HCT116 (cell line): Measurements from ENCODE around the gene C19orf25. TPM values are rescaled to one million over a fixed set of nuclear protein-coding genes. Genes with fewer than 3 reads are reported as not detected.

Experiments used
- ATAC-seq: fragments of 200-7000 bp; cut with Tn5 transposase; 2 replicates; pipeline ENCODE4 v1.9.1; 2020; ENCODE audit warnings: mild to moderate bottlenecking, moderate library complexity
- BruUV-seq: library from RNA; stranded (reverse); fragments of 400-500 nt; replicated peaks from 2 replicates; lab custom pipeline; 2021; lab: Mats Ljungman, UMichigan
- CTCF ChIA-PET: fragments of 300-600 bp; sonication (Branson Sonifier 250); formaldehyde crosslinking; loops from one replicate; lab custom pipeline; 2021; ENCODE audit warnings: antibody characterized with exemption; lab: Charles Lee
- POLR2A ChIA-PET: fragments of 300-600, 350-600 bp; sonication (Branson Sonifier 250); formaldehyde crosslinking; loops from one replicate; lab custom pipeline; 2021; ENCODE audit warnings: antibody characterized with exemption; lab: Charles Lee
- RAD21 ChIA-PET, 2 experiments: fragments of 300-600 bp; sonication (Branson Sonifier 250); formaldehyde crosslinking; loops; one replicate each; lab custom pipeline; 2023; ENCODE audit warnings: low total read pairs in 2 of 2; ENCODE audit not compliant: uncharacterized antibody in 2 of 2, unreplicated experiment in 2 of 2, low non-redundant PET in 1 of 2; lab: Charles Lee
- DNase-seq: peaks from one replicate; pipeline ENCODE4 v3.0.0-alpha.2; 2010; ENCODE audit warnings: low read depth, low spot score
- H2AFZ ChIP-seq: fragments of 200-600 bp; shearing (Covaris generic), sonication (generic); 2 replicates; pipeline ENCODE4 v1.6.1; 2017; ENCODE audit warnings: low read depth, mixed run types, mixed read lengths, antibody characterized with exemption, low read length; ENCODE audit not compliant: poor library complexity, severe bottlenecking
- H3K27ac ChIP-seq: 2 replicates; pipeline ENCODE4 v1.5.1; 2012; ENCODE audit warnings: low read depth, low read length
- H3K27me3 ChIP-seq: fragments of 200-600 bp; sonication (generic); 2 replicates; pipeline ENCODE4 v1.6.1; 2016; ENCODE audit warnings: mixed run types, low read length, mixed read lengths; ENCODE audit not compliant: insufficient read depth
- H3K36me3 ChIP-seq, 2 experiments: fragments of 200-500 bp in 1 of 2; fragments of 200-600 bp in 1 of 2; sonication (Bioruptor generic) in 1 of 2; sonication (generic) in 1 of 2; 2 replicates each; pipeline versions ENCODE4 v1.5.1 to v1.6.1; 2014 to 2016; ENCODE audit warnings: low read length in 2 of 2, inconsistent platforms in 1 of 2, mixed read lengths in 1 of 2, mixed run types in 1 of 2; ENCODE audit not compliant: insufficient read depth in 2 of 2, control insufficient read depth in 1 of 2
- H3K4me1 ChIP-seq, 2 experiments: fragments of 200-600 bp in 1 of 2; sonication (generic) in 1 of 2; 2 replicates each; pipeline versions ENCODE4 v1.5.1 to v1.6.1; 2012 to 2017; ENCODE audit warnings: low read length in 2 of 2, inconsistent platforms in 1 of 2, mild to moderate bottlenecking in 1 of 2, mixed read lengths in 1 of 2, mixed run types in 1 of 2, moderate library complexity in 1 of 2; ENCODE audit not compliant: insufficient read depth in 2 of 2, control insufficient read depth in 1 of 2
- H3K4me2 ChIP-seq: fragments of 200-600 bp; sonication (generic); 2 replicates; pipeline ENCODE4 v1.6.1; 2017; ENCODE audit warnings: mixed run types, low read length, mixed read lengths
- H3K4me3 ChIP-seq, 2 experiments: fragments of 200-600 bp in 1 of 2; sonication (generic) in 1 of 2; replicated peaks in 1 of 2; 2 replicates each; pipeline ENCODE4 v1.5.1; 2011 to 2016; ENCODE audit warnings: low read length in 2 of 2, control low read depth in 1 of 2, low read depth in 1 of 2, mild to moderate bottlenecking in 1 of 2, mixed read lengths in 1 of 2, mixed run types in 1 of 2
- H3K79me2 ChIP-seq: fragments of 200-600 bp; sonication (generic); 2 replicates; pipeline ENCODE4 v1.6.1; 2017; ENCODE audit warnings: mild to moderate bottlenecking, mixed run types, low read length, moderate library complexity, mixed read lengths; ENCODE audit not compliant: insufficient read depth
- H3K9ac ChIP-seq: fragments of 200-600 bp; sonication (generic); 2 replicates; pipeline ENCODE4 v1.6.1; 2016; ENCODE audit warnings: low read length, mixed read lengths
- H3K9me2 ChIP-seq: fragments of 200-600 bp; sonication (generic), shearing (Covaris generic); 2 replicates; pipeline ENCODE4 v1.6.1; 2017; ENCODE audit warnings: mixed run types, mild to moderate bottlenecking, moderate library complexity; ENCODE audit not compliant: insufficient read depth
- H3K9me3 ChIP-seq, 2 experiments: fragments of 200-500 bp in 1 of 2; fragments of 200-600 bp in 1 of 2; sonication (Bioruptor generic) in 1 of 2; sonication (generic) in 1 of 2; 2 replicates each; pipeline ENCODE4 v1.6.1; 2014 to 2017; ENCODE audit warnings: low read length in 2 of 2, mixed read lengths in 2 of 2, inconsistent platforms in 1 of 2, low read depth in 1 of 2, mild to moderate bottlenecking in 1 of 2, mixed run types in 1 of 2, moderate library complexity in 1 of 2; ENCODE audit not compliant: control insufficient read depth in 1 of 2, insufficient read depth in 1 of 2
- H4K20me1 ChIP-seq: fragments of 200-600 bp; sonication (generic), shearing (Covaris generic); 2 replicates; pipeline ENCODE4 v1.6.1; 2017; ENCODE audit warnings: mixed run types, mild to moderate bottlenecking, moderate library complexity; ENCODE audit not compliant: insufficient read depth
- CEBPB ChIP-seq: IDR thresholded peaks from 2 replicates; pipeline ENCODE4 v1.6.1; 2012; ENCODE audit warnings: low read depth
- ELF1 ChIP-seq: IDR thresholded peaks from 2 replicates; pipeline ENCODE4 v1.6.1; 2012; ENCODE audit warnings: low read depth, borderline replicate concordance
- EZH2 ChIP-seq: fragments of 200-600 bp; sonication (generic); IDR thresholded peaks from 2 replicates; pipeline ENCODE4 v1.6.1; 2017; ENCODE audit warnings: antibody characterized with exemption, mixed run types
- EZH2phosphoT487 ChIP-seq: fragments of 200-600 bp; IDR thresholded peaks from 2 replicates; pipeline ENCODE4 v1.6.1; 2018; ENCODE audit warnings: antibody characterized with exemption, borderline replicate concordance
- MAX ChIP-seq: IDR thresholded peaks from 2 replicates; pipeline ENCODE4 v1.6.1; 2012
- POLR2A ChIP-seq: IDR thresholded peaks from 2 replicates; pipeline ENCODE4 v1.7.0; 2011; ENCODE audit warnings: borderline replicate concordance; ENCODE audit not compliant: insufficient read depth, insufficient read length; ENCODE audit errors: extremely low read depth
- REST ChIP-seq: IDR thresholded peaks from 2 replicates; pipeline ENCODE4 v1.6.1; 2012; ENCODE audit warnings: low read depth
- SIN3A ChIP-seq: IDR thresholded peaks from 2 replicates; pipeline ENCODE4 v1.6.1; 2012; ENCODE audit warnings: low read depth
- TCF7L2 ChIP-seq: IDR thresholded peaks from 2 replicates; pipeline ENCODE4 v1.7.0; 2011; ENCODE audit warnings: borderline replicate concordance, inconsistent platforms; ENCODE audit not compliant: insufficient read depth, insufficient read length; ENCODE audit errors: extremely low read depth
- ZBTB33 ChIP-seq: IDR thresholded peaks from 2 replicates; pipeline ENCODE4 v1.6.1; 2011; ENCODE audit warnings: mild to moderate bottlenecking, low read length, moderate library complexity; ENCODE audit not compliant: insufficient replicate concordance; ENCODE audit errors: extremely low read depth
- ZNF274 ChIP-seq: fragments of 200-500 bp; sonication (Bioruptor generic); IDR thresholded peaks from 2 replicates; pipeline ENCODE4 v1.6.1; 2014; ENCODE audit warnings: mild to moderate bottlenecking, low read depth, low read length, inconsistent platforms
- intact Hi-C: fragments of 100-400 bp; cut with micrococcal nuclease; formaldehyde crosslinking; loops from 2 replicates; pipeline ENCODE4 v1.10.0; 2022
- total RNA-seq: library from RNA; stranded (reverse); gene quantifications from one replicate; pipeline ENCODE4 v1.2.1, GENCODE V29; 2021; ENCODE audit not compliant: unreplicated experiment

The C19orf25 gene
- total RNA-seq, 1 experiment from 2014 or later = 48.8 TPM

GRCh38 chr19:1481893-1482360 lies 2.9 kb upstream of the C19orf25 start:
- ATAC-seq (no peak), DNase-seq (no peak)
- intact Hi-C loops = no loop called here
- H3K36me3 ChIP-seq = peaks cover 0 to 5% of the 10 kb centered on the region in 2 experiments; a peak in 2 of 4 replicates
- no TSS peak for BruUV-seq
- H3K9me2 ChIP-seq = no peaks in the 10 kb centered on the region
- no peak overlapping the region for H2AFZ ChIP-seq
- TF ChIP-seq EZH2phosphoT487 = no peak
- TF ChIP-seq MAX = no peak
- ChIA-PET POLR2A (no interaction called here), RAD21 (no interaction called here), CTCF (interaction anchor here (0.8 kb wide), 1 partner anchor 9 kb away, joined by 3 read pairs; the partner anchor contains the start of gene REEP6)
- H3K79me2 ChIP-seq = peaks cover 20% of the 10 kb centered on the region
- H4K20me1 ChIP-seq = no peaks in the 10 kb centered on the region
- no peak overlapping the region for H3K9ac ChIP-seq
- H3K4me3 ChIP-seq = no peak overlapping the region
- peaks cover 5 to 21% of the 10 kb centered on the region in 2 experiments; a peak in 3 of 4 replicates for H3K4me1 ChIP-seq
- H3K27ac ChIP-seq = no peak overlapping the region
- H3K4me2 ChIP-seq = no peak overlapping the region
- no peaks in the 10 kb centered on the region for H3K9me3 ChIP-seq
- H3K27me3 ChIP-seq = no peaks in the 10 kb centered on the region

- Histone ChIP-seq H3K9me2 (no peaks in the 10 kb centered on the region), H3K4me1 (peaks cover 5 to 21% of the 10 kb centered on the region in 2 experiments; a peak in 3 of 4 replicates), H3K9me3 (no peaks in the 10 kb centered on the region), H3K4me3 (no peak overlapping the region), H2AFZ (no peak overlapping the region), H3K79me2 (peaks cover 25% of the 10 kb centered on the region), H3K36me3 (peaks cover 0 to 5% of the 10 kb centered on the region in 2 experiments; a peak in 2 of 4 replicates), H3K9ac (no peak overlapping the region), H4K20me1 (no peaks in the 10 kb centered on the region), H3K4me2 (no peak overlapping the region), H3K27ac (no peak overlapping the region), H3K27me3 (no peaks in the 10 kb centered on the region)
- no TSS peak for BruUV-seq
- DNase-seq = no peak
- RAD21 ChIA-PET = no interaction called here
- ATAC-seq = no peak
- POLR2A ChIA-PET = no interaction called here
- CTCF ChIA-PET = no interaction called here
- intact Hi-C loops = no loop called here
- TF ChIP-seq ZNF274 (no peak), REST (no peak), SIN3A (no peak), ZBTB33 (no peak), ELF1 (no peak), EZH2 (no peak), TCF7L2 (no peak), POLR2A (no peak), CEBPB (no peak)
These were observed 2.3 kb upstream of the C19orf25 start for GRCh38 chr19:1481224-1481892.
